Measurements from ENCODE around the gene OR52N1. TPM values are rescaled to one million over a fixed set of nuclear protein-coding genes. Genes with fewer than 3 reads are reported as not detected.

Gene OR52N1
- total and polyA plus RNA-seq, 2 of the 4 experiments (the other 2 are of a cell fraction): not detected

DNA sequence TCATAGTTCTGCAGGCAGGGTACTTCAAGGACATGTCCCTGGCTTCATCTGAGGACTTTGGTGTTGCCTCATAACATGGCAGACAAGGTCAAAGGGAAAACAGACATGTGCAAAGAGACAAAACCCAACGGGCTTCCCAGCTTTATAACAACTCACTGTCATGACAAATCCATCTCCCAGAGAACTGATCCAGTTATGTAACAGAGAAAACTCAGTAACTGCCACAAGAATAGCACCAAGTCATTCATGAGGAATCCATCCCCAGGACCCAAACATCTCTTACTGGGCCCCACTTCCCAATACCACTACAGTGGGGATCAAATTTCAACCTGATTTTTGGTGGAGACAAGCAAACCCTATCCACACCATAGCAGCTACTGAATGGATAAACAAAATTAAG lies 24.0 kb downstream of the OR52N1 start:
- intact Hi-C loops (cut with micrococcal nuclease) (no loop called here), in situ Hi-C loops (cut with MboI; ENCODE audit: low sequenced_read_pairs) (no loop called here), dilution Hi-C loops (cut with HindIII; ENCODE audit: low sequenced_read_pairs, unreplicated experiment) (no loop called here)
- H3K4me3 ChIP-seq (ENCODE audit: insufficient read depth, low read depth, low read length): no peak overlapping the region
- H4K5ac ChIP-seq (ENCODE audit: low read depth, low read length): no peak overlapping the region
- H2BK15ac ChIP-seq (ENCODE audit: low read depth, low read length): no peak overlapping the region
- H3K9me3 ChIP-seq (ENCODE audit: control insufficient read depth, insufficient read depth, low read length): no peaks in the 10 kb centered on the region
- no peak overlapping the region for H2AK5ac ChIP-seq (ENCODE audit: low read depth, low read length)
- no peak overlapping the region for H3K18ac ChIP-seq (ENCODE audit: low read depth, low read length)
- H3K56ac ChIP-seq (ENCODE audit: extremely low read depth, insufficient read depth, low read length): no peak overlapping the region
- H3K27me3 ChIP-seq (ENCODE audit: control insufficient read depth, insufficient read depth, low read length): no peaks in the 10 kb centered on the region
- H3K4me1 ChIP-seq (ENCODE audit: control insufficient read depth, insufficient read depth, low read length): no peaks in the 10 kb centered on the region
- no peak overlapping the region for H4K8ac ChIP-seq (ENCODE audit: low read depth in 2 of 2, low read length in 2 of 2)
- no peak overlapping the region for H2BK120ac ChIP-seq (ENCODE audit: low read depth, low read length)
- H3K4me2 ChIP-seq (ENCODE audit: low read depth, low read length): no peak overlapping the region
- no peaks in the 10 kb centered on the region for H3K36me3 ChIP-seq (ENCODE audit: control insufficient read depth, insufficient read depth, low read length)
- no peaks in the 10 kb centered on the region for H4K20me1 ChIP-seq (ENCODE audit: insufficient read depth, low read length)
- no peak for TF ChIP-seq MAZ (IDR thresholded peaks at IDR 0.05; ENCODE audit: borderline replicate concordance, low read depth, low read length)
- ChIA-PET CTCF (no interaction called here), POLR2A (ENCODE audit: unreplicated experiment) (no interaction called here)
- H2AFZ ChIP-seq (replicated peaks; ENCODE audit: low read length, poor library complexity): no peak overlapping the region
- H3K14ac ChIP-seq (replicated peaks; ENCODE audit: low read depth, low read length): no peak overlapping the region
- no peak overlapping the region for H3K27ac ChIP-seq (ENCODE audit: insufficient read depth, low read length)
- no peaks in the 10 kb centered on the region for H3K79me1 ChIP-seq (ENCODE audit: low read depth in 1 of 2, low read length in 2 of 2)
- H2BK20ac ChIP-seq (ENCODE audit: low read depth, low read length): no peak overlapping the region
- no peak overlapping the region for H3K4ac ChIP-seq (ENCODE audit: low read depth, low read length)
- no peak overlapping the region for H2AK9ac ChIP-seq (replicated peaks; ENCODE audit: low read depth, low read length, poor library complexity)
- WGBS, 2 experiments (ENCODE audit: extremely low coverage in 2 of 2, insufficient read length in 1 of 2): no CpG with 5 or more reads among the region's 1 CpG
- no TSS peak for BruUV-seq (replicated peaks)
- no peak overlapping the region for H2BK5ac ChIP-seq (ENCODE audit: low read depth, low read length, poor library complexity, severe bottlenecking)
- no peaks in the 10 kb centered on the region for H3K9me1 ChIP-seq (ENCODE audit: insufficient read depth, low read length)
- no peak overlapping the region for H4K91ac ChIP-seq (ENCODE audit: insufficient read depth, low read depth, low read length)
- DNase-seq (no peak), ATAC-seq (ENCODE audit: low read depth) (no peak)
- no peak overlapping the region for H3K9ac ChIP-seq (ENCODE audit: low read depth, low read length)
- H3K23ac ChIP-seq (ENCODE audit: low read depth, low read length): no peak overlapping the region
